GM21723 (cell line): Measurements from ENCODE around the gene RBP3.

ENCODE experiments used
- ATAC-seq: cut with Tn5 transposase; IDR thresholded peaks from one replicate; pipeline ENCODE4 v1.9.1; 2021; ENCODE audit warnings: mild to moderate bottlenecking, moderate library complexity; ENCODE audit not compliant: unreplicated experiment

The RBP3 gene

DNA sequence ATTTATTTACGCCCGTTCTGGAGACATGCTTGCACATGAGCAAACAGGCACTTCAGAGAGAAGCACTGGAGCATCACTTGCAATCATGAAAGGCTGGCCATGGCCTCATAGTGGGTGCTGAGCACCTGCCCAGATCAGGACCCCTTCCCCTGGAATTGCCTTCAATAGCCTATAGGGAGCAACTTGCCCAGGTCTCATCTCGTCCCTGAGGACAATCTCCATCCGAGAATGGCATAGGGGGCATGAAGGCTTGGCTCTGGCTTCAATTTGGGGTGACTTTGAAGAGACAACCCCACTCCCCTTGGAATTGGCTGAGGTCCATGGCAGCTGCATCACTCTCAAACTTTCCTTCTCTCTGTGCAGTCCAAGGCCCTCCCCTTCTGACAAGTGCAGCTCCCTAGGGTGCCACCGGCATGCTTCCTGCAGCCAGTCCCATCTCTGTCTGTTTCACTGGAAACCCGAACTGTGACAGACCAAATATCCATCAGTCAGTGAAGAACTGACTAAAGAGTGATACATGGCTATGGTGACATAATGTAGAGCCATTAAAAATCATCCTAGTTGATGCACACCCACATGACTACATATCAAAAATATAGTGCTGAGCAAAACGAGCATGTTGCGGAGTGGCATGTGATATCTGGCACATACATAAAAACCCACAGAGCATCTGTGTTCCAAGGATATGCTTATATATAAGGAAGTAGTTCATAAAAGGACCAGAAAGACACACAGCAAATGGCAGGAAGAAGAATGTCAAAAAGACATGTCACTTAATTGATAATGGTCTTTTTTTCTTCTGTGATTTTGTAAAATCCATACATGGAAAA is 13.5 kb upstream of the RBP3 start:
- ATAC-seq = no peak

- no peak for ATAC-seq
Observed at GRCh38 chr10:47335906-47336305, 12.3 kb upstream of the RBP3 start.

- ATAC-seq = no peak
Observed at GRCh38 chr10:47336387-47337134, 11.6 kb upstream of the RBP3 start.

DNA sequence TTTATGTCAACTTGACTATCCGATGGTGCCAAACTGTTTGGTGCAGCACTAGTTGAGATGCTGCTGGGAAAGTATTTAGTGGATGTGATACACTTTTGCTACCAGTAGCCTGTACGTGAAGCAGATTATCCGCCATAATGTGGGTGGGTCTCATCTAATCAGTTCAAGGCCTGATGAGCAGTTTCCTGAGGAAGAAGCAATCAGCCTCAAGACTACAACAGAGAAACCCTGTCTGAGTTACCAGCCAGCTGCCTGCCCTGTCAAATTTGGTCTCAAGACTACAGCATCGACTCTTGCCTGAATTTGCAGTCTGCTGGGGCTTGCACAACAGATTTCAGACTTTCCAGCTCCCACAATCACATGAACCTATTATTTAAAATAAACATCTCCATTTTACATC is 10.9 kb upstream of the RBP3 start:
- ATAC-seq = no peak

GRCh38 chr10:47339186-47339735 is 8.9 kb upstream of the RBP3 start:
- no peak for ATAC-seq

DNA sequence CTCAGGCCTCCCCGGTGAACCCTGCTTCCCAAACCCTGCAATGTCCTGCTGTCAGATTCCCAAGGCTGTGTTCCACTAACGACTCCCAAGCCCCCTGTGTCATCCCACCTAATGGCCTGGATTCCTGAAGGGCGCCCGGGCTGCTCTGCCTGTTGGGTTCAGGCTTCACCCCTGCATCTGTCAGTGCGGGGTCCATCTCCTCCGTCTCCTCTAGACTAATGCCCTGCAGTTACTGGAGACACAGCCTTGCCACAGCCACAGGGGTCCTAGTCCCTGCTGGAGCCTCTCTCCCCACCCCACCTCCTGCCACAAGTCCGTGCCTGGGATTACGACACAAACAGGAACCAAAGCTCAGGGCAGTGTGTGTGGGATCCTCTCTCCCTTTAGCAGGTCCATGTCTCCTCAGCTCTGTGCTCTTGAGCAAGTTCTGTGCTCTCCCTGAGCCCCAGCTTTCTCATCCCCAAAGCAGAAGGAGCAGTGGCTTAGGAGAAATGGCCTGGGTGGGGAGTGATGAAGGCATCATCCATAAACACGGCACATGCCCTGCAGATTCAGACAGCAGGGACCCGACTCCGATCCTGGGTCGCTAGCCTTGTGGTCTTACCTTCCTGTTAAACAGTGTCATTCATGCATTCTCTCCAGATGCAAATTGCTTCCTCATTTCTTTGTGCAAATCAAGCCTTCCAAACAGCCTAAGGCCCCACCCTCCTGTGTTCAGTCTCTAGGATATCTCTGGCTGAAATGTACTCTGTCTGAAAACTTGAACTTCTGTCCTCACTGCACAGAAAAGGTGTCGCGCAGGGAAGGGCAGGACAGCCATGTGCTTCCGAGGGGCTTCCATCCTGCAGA is 8.2 kb upstream of the RBP3 start:
- no peak for ATAC-seq

- ATAC-seq = no peak
Observed at GRCh38 chr10:47340608-47341170, 7.5 kb upstream of the RBP3 start.

- no peak for ATAC-seq
Observed at GRCh38 chr10:47344996-47345870, 2.9 kb upstream of the RBP3 start.

DNA sequence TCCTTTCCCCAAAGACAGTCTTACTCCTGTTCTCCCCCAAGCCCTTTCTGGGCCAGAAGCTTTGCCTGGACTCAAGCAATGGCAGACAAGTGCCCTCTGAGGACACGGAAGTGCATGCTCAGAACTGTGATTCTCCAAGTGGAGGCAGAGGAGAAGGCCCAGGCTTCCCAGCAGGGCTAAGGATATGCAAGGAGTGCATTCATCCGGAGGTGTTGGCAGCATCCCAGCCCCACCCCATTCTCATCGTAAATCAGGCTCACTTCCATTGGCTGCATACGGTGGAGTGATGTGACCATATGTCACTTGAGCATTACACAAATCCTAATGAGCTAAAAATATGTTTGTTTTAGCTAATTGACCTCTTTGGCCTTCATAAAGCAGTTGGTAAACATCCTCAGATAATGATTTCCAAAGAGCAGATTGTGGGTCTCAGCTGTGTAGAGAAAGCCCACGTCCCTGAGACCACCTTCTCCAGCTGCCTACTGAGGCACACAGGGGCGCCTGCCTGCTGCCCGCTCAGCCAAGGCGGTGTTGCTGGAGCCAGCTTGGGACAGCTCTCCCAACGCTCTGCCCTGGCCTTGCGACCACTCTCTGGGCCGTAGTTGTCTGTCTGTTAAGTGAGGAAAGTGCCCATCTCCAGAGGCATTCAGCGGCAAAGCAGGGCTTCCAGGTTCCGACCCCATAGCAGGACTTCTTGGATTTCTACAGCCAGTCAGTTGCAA is 1.4 kb upstream of the RBP3 start:
- ATAC-seq = no peak

GRCh38 chr10:47347303-47347675 is 874 bp upstream of the RBP3 start:
- no peak for ATAC-seq

DNA sequence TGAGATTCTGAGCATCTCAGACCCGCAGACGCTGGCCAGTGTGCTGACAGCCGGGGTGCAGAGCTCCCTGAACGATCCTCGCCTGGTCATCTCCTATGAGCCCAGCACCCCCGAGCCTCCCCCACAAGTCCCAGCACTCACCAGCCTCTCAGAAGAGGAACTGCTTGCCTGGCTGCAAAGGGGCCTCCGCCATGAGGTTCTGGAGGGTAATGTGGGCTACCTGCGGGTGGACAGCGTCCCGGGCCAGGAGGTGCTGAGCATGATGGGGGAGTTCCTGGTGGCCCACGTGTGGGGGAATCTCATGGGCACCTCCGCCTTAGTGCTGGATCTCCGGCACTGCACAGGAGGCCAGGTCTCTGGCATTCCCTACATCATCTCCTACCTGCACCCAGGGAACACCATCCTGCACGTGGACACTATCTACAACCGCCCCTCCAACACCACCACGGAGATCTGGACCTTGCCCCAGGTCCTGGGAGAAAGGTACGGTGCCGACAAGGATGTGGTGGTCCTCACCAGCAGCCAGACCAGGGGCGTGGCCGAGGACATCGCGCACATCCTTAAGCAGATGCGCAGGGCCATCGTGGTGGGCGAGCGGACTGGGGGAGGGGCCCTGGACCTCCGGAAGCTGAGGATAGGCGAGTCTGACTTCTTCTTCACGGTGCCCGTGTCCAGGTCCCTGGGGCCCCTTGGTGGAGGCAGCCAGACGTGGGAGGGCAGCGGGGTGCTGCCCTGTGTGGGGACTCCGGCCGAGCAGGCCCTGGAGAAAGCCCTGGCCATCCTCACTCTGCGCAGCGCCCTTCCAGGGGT is 703 bp downstream of the RBP3 start:
- ATAC-seq = no peak

- ATAC-seq = no peak
Observed at GRCh38 chr10:47349516-47349915, 1.4 kb downstream of the RBP3 start.

DNA sequence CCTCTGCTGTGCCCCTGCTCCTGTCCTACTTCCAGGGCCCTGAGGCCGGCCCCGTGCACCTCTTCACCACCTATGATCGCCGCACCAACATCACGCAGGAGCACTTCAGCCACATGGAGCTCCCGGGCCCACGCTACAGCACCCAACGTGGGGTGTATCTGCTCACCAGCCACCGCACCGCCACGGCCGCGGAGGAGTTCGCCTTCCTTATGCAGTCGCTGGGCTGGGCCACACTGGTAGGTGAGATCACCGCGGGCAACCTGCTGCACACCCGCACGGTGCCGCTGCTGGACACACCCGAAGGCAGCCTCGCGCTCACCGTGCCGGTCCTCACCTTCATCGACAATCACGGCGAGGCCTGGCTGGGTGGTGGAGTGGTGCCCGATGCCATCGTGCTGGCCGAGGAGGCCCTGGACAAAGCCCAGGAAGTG is 1.8 kb downstream of the RBP3 start:
- ATAC-seq = no peak

- no peak for ATAC-seq
Observed at GRCh38 chr10:47350671-47351640, 2.8 kb downstream of the RBP3 start.

- ATAC-seq = no peak
Observed at GRCh38 chr10:47351899-47352815, 4.0 kb downstream of the RBP3 start.

- ATAC-seq = no peak
Observed at GRCh38 chr10:47353351-47353750, 5.2 kb downstream of the RBP3 start.
